COLO829 (cell line): Measurements from ENCODE around the gene SLC6A6.

Source experiments
- DNase-seq: peaks from one replicate; pipeline ENCODE4 v3.0.0; 2012; ENCODE audit warnings: low spot score

SLC6A6 gene

DNA sequence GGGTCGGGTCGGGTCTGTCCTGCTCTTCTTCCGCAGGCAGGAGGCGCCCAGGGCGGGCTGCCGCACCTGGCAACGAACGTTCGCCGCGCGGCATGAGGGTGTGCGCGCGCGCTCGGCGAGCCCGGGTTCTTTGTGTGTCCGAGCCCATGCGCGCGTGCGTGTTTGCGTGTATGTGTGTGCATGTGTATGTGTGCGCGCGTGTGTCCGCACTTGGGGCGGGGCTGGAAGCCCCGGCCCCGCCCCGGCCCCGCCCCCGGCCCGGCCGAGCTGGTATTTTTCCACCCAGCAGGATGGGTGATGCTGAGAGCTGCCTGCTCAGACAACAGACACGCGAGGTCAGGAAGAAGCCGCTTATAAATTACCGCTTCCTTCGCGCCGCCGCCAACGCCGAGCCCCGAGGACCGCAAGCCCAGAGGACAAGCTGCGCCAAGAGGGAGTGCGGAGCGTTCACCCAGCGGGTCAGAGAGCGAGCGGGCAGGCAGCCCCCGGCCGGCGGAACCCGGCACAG, at the start of gene SLC6A6:
TSS of gene SLC6A6 (plus strand) at position 303 of the 508 bp plus-strand sequence. CDS start 41,029 bp downstream, outside the sequence.
- peak; percentile 76 for DNase-seq

DNA sequence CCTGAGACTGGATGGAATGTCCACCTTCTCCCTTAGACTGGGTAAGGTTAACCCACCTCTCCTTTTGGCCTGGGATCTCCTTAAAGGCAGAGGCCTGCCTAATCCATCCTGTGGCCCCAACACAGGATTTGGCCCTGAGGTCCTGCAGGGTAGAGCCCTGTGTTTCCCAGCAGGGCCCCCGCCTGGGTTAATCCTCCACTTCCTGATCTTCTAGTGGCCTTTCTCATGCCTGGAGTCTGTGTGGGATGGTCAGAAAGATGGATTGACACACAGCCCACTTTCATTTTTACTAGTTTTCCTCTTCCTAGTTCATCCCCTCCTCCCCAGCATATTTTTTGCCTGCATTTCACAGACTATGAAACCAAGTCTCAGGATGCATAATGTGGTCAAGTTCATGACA, 48.9 kb upstream of the SLC6A6 start:
- no peak for DNase-seq

DNA sequence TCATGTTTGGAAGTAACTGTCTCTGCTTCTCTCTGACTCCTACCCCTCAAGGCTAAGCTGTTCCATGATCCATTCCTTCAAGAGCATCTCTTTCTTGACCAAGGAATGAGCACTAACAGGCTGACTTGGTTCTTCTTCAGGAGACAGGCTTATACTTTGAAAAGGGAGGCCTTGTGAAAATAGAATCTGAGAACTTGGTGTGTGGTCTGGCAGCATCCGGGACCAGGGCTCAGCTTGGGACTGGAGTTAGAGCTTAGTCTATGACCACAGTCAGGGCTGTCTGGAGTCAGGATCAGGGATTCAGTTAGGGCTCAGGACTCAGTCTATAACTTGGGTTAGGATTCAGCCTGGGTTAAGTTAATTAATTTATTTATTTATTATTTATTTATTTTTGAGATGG, 44.9 kb upstream of the SLC6A6 start:
- DNase-seq: no peak

DNA sequence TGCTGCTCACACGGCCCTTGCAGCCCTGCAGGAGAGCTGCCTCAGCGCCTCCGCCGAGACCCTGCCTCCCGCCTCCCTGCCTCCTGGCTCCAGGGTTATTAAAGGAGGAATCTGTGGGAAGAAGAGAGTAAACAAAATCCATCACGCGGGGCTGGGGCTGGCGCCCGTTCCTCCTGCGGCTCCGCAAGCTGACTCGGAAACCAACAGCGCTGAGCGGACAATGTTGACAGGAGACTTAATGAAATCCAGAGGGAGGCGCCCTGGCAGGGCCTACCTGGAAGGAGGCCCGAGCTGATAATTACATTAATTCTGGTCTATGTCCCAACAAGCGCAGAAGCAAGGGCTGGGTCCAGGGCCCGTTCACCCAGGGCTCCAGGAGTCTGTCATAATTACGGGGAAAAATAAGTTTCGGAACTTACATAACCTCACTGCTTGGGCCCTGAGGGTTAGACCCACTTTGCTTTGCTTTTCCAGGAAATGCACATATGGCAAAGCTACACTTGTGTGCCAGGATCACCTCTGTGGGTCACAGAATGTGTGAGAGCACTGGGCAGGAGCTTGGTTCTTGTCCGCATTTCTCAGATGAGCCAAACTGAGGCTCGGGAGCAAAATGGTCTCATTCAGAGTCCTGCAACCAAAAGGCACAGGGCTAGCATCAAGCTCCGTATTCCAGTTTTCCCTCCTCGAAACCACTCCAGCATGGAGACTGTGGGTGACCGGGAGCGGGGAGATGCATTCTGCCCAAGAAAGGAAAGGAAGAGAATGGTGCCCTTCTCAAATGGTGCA, 43.8 kb upstream of the SLC6A6 start:
- DNase-seq: no peak

DNA sequence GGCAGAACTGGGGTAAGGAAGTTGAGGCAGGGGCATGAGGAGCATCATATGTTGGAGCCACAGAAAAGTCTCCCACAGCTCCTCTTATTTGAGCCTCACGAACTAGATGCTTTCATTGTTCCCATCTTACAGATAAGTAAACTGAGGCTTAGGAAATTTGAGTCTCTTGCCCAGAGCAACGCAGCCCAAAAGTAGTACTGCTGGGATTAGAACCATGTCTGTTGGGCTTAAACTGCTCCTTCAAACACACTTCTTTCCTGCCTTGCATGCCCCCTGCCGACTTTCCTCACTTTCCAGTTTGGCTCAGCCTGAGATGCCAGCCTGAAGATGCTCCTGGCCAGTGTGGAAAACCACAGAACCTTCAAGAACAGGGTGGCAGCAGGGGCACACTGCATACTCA, 43.1 kb upstream of the SLC6A6 start:
- no peak for DNase-seq

DNA sequence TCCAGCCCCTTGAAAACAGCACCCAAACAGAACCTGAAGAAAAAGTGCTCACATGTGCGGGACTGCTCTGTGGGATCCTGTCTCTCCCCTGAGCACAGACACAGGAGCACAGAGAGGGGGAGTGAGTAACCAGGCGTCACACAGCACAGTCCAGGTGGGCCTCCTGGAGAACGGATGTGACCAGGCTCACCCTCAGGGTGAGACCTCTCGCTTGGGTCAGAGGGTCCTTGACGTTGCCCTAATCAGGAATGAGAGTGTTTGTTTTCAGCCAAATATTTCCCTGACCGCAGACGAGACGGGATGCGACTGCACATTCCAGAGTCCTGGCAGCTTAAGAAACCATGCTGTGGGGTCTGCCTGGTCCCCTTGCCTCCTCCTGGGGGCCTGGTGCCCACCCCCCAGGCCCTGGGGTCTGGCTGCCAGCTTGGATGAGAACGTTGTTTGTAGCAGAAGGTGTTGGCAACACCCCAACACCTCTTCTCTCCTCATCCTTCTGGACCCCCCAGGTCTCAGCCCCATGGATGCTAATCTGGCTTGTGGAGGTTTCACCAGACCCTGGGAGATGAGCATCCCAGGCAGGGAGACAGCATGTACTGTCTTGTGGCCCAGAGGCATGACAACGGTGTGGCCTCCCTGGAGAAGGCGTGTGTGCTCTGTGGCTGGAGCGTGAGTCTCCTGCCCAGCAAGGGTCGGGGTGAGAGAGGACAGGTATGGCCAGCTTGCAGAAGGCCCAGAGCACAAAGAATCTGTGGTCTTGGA, 42.1 kb upstream of the SLC6A6 start:
- no peak for DNase-seq

DNA sequence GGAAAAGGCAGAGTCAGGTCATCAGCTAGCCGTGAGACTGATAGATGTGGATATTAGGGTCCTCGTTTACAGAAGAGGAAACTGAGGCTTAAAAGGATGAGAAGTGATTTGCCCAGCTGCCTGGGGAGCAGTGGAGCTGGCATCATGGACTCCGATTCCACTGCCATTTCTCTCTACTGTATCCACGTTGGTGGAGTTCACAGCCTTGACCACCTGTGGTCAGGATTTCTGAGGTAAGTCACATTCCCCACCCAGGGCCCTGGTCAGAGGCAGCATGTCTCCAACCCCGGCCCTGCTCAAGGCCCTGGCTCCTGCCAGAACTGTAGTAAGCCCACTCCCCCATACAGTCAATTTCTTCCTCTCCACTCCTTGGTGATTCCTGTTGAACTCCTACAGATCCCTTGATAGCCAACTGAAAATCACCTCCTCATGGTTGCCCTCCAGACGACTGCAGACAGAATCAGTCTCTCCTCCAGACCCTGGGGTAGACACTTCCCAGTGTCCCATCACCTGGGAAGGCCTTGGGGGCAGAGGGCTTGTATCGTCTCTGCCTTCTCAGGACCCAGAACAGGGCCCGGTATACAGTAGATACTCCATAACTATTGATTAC, 41.2 kb upstream of the SLC6A6 start:
- no peak for DNase-seq

DNA sequence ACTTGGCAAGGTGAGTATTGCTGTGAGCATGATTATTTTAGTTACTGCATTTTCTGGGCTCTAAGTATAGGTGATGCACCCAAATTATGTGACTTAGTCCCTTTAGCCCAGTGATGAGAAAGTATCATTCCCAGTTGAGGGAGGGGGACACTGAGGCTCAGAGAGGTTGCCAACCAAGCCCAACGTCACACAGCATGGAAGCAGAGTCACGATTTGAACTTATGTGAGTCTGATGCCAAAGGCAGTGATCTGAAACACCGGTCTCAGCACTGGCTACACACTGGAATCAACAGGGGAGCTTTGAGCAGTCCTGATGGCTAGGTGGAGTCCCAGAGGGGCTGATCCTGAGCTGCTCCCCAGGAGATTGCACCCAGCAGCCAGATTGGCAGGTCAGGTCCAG, 39.5 kb upstream of the SLC6A6 start:
- no peak for DNase-seq

DNA sequence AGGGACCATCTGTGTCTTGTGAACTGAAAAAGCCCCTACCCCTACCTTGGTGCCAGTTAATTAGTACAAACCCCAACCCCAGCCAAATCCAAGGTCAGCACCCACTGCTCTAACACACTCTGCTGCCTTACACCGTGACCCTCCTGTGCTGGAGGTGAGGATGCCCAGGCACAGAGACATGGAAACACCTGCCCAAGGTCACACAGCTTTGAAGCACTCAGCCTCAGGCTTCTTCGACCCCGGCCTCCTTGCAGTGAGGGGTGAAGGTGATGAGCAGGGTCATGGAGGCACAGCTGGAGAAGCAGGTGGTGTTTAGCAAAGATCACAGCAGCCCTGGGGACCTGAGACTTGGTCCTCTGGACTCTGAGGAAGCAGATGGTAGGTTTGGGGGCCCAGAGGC, 39.0 kb upstream of the SLC6A6 start:
- no peak for DNase-seq

DNA sequence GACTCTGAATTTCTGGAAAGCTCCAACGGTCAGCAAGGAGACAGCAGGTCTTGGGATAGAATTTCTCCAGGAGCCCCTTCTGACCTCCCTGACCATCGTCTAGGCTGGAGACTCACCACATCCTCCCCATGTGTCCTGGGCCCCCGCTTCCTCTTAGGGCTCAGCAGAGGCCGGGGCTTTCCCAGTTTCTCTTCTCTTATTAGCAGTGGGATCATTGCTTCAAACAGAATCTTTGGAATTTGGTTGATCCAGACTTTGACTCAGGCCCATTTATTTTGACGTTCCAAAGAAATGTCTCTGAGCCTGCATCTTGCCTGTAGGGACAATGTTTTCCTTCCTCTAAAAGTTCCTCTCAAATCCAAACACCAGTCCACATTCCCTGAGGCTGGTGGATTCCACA, 38.4 kb upstream of the SLC6A6 start:
- DNase-seq: no peak

DNA sequence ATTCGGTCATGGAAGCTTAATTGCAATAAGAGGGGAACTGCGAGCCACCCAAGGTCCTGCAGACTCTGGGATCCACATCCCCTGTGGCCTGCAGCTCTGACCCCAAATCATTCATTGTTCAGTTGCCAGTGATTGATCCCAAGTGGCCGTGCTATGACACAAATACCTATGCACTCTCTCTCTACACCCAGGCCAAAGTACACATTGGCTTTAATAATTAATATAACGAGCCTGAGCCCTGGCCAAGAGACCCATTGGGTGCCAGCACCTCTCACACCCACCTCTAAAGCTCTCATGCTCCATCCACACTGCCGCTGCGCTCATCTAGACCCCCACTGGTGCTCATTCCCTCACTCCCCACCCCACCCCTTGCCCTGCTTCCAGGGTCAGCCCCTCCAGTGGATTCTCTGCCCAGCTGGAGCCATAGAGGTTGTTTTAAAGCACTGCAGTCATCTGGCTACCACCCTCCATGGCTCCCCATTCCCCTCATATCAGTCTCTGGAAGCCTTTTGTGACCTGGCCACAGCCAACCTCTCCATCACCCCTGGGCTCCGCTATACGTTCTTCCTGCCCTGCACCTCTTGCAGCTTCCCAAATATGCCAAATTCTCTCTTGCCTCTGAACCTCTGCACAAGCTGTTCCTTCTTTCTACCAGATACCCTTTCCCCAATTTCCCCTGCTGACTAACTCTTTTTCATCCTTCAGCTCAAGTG, 37.7 kb upstream of the SLC6A6 start:
- DNase-seq: no peak

DNA sequence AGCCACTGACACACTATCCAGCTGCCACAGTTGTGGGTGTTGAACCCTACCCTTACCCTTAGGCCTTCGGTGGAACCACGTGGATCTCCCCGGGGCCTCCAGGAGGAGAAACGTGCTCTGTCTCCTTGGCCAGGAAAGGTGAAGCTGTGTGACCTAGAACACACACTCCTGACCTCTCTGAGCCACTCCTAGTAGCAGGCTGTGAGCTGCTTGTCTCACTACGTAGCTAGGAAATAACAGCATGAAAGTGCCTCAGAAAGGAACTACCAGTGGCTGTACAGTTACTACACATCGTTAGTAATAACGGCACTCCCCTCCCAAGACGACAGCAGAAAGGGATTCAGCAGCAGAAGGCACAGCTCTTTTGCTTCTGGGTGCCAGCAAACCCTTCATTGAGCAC, 36.2 kb upstream of the SLC6A6 start:
- DNase-seq: no peak

DNA sequence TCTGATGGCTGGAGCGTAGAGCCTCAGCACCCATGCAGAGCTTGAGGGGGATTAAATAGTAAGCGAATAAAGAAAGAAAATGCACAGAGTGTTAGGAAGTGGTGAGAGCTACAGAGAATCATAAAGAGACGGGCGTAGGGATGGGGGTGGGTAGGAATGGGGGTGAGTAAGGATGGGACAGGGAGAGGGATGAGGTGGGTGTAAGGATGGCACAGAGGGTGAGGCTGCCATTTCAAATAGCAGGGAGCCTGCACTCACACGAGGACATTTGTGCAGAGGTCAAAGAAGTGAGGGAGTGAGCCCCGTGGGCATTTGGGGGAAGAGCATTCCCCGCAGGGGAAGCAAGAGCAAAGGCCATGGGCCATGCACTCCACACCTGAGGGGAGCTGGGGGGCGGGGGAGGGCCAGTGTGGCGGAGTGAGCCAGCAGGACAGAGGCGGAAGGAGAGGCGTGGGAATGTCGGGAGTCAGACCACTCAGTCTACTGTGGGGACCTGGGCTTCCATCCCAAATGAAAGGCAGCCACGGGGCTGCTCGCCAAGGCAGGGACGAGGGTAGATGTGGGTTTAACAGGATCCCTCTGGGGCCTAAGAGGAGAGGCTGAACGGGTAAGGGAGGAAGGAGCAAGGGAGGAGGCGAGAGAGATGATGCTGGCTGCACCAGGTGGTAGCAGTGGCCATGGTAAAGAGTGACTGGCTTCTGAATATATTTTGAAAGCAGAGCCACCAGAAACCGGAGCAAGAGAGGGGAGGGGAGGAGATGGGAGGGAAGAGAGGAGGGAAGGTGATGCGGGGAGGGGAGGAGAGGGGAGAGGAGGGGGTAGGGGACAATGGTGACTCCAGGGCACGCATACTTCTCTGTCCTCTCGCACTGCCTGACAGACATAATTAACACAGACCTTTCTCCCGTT, 35.2 kb upstream of the SLC6A6 start:
- DNase-seq: no peak

DNA sequence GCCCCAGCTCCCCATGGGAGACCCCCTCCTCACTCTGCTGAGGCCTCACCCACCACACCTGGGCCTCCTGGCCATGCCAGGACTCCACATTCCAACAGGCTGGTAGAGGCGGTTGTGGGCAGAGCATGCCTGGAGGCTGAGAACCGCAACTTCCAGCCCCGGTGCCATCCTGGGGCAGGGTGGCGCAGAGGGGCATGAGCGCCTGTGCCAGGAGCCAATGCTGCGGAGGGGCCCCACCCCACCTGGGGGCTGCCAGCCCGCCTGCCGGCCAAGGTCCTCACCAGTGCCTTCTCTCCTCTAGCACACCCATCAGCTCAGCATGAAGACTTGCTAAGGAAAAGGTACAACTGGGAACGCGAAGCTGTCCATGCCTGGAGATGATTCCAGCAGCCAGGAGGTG, 34.3 kb upstream of the SLC6A6 start:
- DNase-seq: no peak

DNA sequence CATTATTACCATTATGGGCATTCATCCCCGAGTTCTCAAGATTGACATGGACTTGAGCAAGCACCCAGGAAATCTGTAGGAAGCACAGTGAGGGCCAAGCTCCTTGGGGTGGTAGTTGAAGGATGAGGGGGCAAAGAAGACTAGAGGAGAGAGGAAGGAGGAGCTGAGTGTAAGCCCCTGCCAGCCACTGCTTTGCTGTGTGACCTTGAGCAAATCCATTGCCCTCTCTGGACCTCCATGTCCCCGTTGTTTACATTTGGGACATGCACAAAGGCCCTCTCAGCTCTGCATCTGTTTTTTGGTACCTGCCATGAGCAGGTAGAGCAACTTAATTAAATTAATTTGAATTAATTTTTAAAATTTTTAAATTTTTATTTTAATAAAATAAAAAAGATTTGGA, 33.5 kb upstream of the SLC6A6 start:
- DNase-seq: no peak

DNA sequence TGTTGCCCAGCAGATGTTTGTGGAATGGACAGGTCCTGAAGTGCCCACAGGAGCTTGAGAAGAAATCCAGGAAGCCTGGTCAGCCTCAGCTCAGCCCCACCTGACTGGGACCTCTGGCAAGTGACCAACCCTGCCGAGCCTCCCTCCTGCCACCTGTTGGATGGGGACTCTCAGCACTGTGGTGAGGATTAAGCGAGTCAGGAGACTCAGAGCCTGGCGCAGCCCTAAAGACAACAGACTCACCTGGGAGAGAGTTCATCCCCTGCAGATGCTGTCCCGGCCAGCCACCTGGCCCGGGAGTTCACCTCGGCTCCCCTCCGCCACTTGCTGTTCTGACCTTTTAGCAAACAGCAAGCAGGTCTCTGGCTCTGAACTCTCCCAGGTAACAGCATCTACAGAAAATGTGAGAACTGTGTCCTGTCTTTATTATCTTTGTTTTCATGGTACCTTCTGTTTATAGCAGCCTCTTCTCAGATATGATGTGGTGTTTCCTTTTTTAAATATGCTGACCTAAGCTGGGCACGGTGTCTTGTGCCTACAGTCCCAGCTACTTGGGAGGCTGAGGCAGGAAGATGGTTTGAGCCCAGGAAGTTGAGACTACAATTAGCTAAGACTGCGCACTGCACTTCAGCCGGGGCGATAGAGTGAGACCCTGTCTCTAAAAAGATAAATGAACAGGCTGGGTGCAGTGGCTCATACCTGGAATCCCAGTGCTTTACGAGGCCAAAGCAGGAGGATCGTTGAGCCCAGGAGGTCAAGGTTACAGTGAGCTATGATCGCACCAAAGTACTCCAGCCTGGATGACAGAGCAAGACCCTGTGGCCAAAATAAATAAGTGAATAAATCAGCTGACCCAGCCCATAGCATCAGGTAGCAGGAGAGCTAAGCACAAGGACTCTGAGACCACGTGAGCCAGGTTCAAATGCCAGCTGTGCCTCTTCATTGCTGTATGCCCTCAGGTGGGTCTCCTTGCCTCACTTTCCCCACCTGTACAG, 32.4 kb upstream of the SLC6A6 start:
- DNase-seq: no peak

DNA sequence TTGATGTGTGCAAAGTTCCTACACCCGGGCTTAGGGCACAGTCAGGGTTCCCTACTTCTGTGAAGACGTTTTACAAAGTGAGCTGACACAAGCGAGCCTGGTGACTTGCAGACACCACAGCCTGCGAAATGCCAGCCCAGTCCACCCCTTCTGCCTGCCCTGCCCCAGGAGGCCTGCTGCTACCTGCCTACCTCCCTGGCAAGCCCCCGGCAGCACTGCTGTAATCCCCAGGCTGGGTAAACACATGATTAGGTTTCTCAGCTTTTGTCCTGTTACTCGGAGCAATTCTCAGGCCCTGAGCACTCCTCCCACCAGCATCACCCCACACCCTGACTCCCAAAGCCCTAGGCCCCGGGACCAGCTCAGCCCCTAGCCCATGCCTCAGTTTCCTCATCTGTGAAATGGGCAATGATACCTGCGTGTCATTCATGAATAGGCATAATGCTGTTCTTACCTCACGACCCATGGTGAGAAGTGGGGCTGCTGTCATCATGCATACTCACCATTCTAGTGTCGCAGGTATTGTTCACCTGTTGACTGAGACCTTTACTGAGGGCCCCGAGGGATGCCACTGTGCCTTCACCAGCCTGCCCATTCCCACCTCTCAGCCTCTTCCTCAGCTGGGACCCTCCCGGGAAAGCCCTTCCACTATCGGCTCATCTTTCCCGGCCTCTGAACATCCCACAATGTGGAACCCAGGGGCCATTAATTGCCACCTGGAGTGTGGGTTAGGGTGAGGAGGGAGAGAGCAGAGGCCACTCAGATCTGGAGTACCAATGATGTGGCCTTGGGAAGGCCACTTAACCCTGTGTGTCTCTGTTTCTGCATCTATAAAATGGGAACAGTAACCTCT, 31.5 kb upstream of the SLC6A6 start:
- DNase-seq: no peak

DNA sequence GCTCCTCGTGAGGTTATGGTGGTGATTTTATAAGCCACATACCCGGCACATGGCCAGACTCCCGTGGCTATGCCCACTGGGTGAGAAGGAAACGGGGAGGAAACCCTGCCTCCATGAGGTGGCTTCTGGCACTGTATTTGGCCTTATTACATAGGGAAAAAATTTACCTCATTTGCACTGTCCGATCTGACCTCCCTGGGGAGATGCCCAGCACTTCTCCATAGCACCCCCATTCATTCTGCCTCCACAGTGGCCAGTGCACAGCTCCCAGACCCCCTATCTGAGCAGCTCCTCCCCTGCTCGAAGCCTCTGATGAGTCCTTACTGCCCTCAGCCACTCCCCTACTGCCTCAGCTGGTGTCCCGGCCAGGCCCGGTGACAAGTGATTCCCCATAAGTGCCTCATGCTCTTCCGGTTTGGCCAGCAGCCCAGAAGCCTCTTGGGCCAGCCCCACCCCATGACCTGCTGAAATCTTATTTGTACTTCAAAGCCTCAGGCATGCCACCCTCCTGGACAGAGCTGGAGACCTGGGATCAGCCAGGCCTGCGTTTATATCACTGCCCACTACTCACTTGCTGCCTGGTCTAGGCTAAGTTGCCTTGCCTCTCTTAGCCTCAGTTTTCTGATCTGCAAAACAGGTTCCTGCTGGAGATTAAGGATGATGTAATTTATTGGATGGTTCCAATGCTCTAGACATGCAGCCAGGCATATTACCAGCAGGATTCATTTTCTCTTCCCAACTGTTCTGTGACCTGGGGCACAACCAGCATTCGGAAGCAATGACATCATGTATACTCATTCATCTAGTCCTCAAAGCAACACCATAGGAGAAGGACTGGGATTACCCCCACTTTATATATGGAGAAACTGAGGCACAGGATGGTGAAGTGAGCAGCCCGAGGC, 30.6 kb upstream of the SLC6A6 start:
- DNase-seq: peak; percentile 20
